WTC11 (cell line): ENCODE results near the gene KDM4C. TPM values are rescaled to one million over a fixed set of nuclear protein-coding genes. Genes with fewer than 3 reads are reported as not detected.

Experiments
- ATAC-seq: fragments of 200-7000 bp; cut with Tn5 transposase; 2 replicates; pipeline ENCODE4 v1.10.0; 2021; ENCODE audit warnings: mild to moderate bottlenecking, moderate library complexity
- CTCF ChIA-PET: fragments of 300-600 bp; sonication (Branson Sonifier 250); formaldehyde crosslinking; loops from one replicate; lab custom pipeline; 2021; ENCODE audit warnings: antibody characterized with exemption; lab: Charles Lee
- POLR2A ChIA-PET: fragments of 350-600 bp; sonication (Branson Sonifier 250); formaldehyde crosslinking; loops from one replicate; lab custom pipeline; 2021; ENCODE audit warnings: antibody characterized with exemption; lab: Charles Lee
- DNase-seq: peaks from one replicate; pipeline ENCODE4 v3.0.0; 2021; ENCODE audit warnings: low spot score
- H3K27ac Mint-ChIP-seq: 2 replicates; pipeline ENCODE4 v1.8.0; 2021; ENCODE audit warnings: mixed read lengths
- H3K27me3 Mint-ChIP-seq: 2 replicates; pipeline ENCODE4 v1.8.0; 2021; ENCODE audit warnings: low read depth, mild to moderate bottlenecking, moderate library complexity, mixed read lengths
- H3K36me3 Mint-ChIP-seq: 2 replicates; pipeline ENCODE4 v1.8.0; 2021; ENCODE audit warnings: mixed read lengths
- H3K4me1 Mint-ChIP-seq: 2 replicates; pipeline ENCODE4 v1.8.0; 2022; ENCODE audit warnings: mixed read lengths
- H3K4me3 Mint-ChIP-seq: 2 replicates; pipeline ENCODE4 v1.8.0; 2021; ENCODE audit warnings: mild to moderate bottlenecking, moderate library complexity, mixed read lengths
- H3K9me3 Mint-ChIP-seq: 2 replicates; pipeline ENCODE4 v1.8.0; 2021; ENCODE audit warnings: mixed read lengths
- CREM ChIP-seq: sonication (generic); formaldehyde crosslinking; IDR thresholded peaks from 2 replicates; pipeline ENCODE4 v1.8.1; 2022; ENCODE audit warnings: mild to moderate bottlenecking, missing genetic modification reagents, moderate library complexity
- ELF4 ChIP-seq: sonication (generic); formaldehyde crosslinking; IDR thresholded peaks from 2 replicates; pipeline ENCODE4 v1.8.1; 2022; ENCODE audit warnings: low read depth, mild to moderate bottlenecking, moderate library complexity, missing genetic modification reagents
- ETV6 ChIP-seq: sonication (generic); formaldehyde crosslinking; IDR thresholded peaks from 2 replicates; pipeline ENCODE4 v1.8.1; 2022; ENCODE audit warnings: mild to moderate bottlenecking, missing genetic modification reagents
- FOXP1 ChIP-seq: sonication (generic); formaldehyde crosslinking; IDR thresholded peaks from 2 replicates; pipeline ENCODE4 v1.8.0; 2022; ENCODE audit warnings: missing genetic modification reagents, mild to moderate bottlenecking, moderate library complexity, borderline replicate concordance
- NFE2L1 ChIP-seq: sonication (generic); formaldehyde crosslinking; IDR thresholded peaks from 2 replicates; pipeline ENCODE4 v1.8.1; 2023; ENCODE audit warnings: missing genetic modification reagents
- NR2C2 ChIP-seq: sonication (generic); formaldehyde crosslinking; IDR thresholded peaks from 2 replicates; pipeline ENCODE4 v1.8.0; 2022; ENCODE audit warnings: mild to moderate bottlenecking, missing genetic modification reagents
- PRRX2 ChIP-seq: fragments of 250-450 bp; sonication (Bioruptor Pico); IDR thresholded peaks from 2 replicates; pipeline ENCODE4 v1.8.0; 2021; ENCODE audit warnings: mild to moderate bottlenecking
- SMAD3 ChIP-seq: sonication (generic); formaldehyde crosslinking; IDR thresholded peaks from 2 replicates; pipeline ENCODE4 v1.8.0; 2022; ENCODE audit warnings: missing genetic modification reagents, mild to moderate bottlenecking, borderline replicate concordance
- SOX15 ChIP-seq: fragments of 250-450 bp; sonication (Bioruptor Pico); IDR thresholded peaks from 2 replicates; pipeline ENCODE4 v1.9.0; 2021; ENCODE audit warnings: mild to moderate bottlenecking
- TCF7 ChIP-seq: sonication (generic); formaldehyde crosslinking; IDR thresholded peaks from 2 replicates; pipeline ENCODE4 v1.8.0; 2022; ENCODE audit warnings: mild to moderate bottlenecking, low read depth, missing genetic modification reagents, moderate library complexity
- TEAD1 ChIP-seq: sonication (generic); formaldehyde crosslinking; IDR thresholded peaks from 2 replicates; pipeline ENCODE4 v1.8.0; 2022; ENCODE audit warnings: mild to moderate bottlenecking, missing genetic modification reagents
- ZBTB21 ChIP-seq: sonication (generic); formaldehyde crosslinking; IDR thresholded peaks from 2 replicates; pipeline ENCODE4 v1.8.1; 2023; ENCODE audit warnings: mild to moderate bottlenecking, missing genetic modification reagents, borderline replicate concordance
- ZNF396 ChIP-seq: fragments of 250-450 bp; sonication (Bioruptor Pico); IDR thresholded peaks from 2 replicates; pipeline ENCODE4 v1.8.0; 2021; ENCODE audit warnings: mild to moderate bottlenecking, moderate library complexity, borderline replicate concordance
- total RNA-seq: library from RNA; stranded (reverse); gene quantifications from 3 replicates; pipeline ENCODE4 v1.2.3, GENCODE V29; 2021
- TF ChIP-seq, protein P1 (sequence below): sonication (generic); formaldehyde crosslinking; IDR thresholded peaks from 2 replicates; pipeline ENCODE4 v1.8.1; 2022; ENCODE audit warnings: missing genetic modification reagents, borderline replicate concordance
- TF ChIP-seq, protein P2 (sequence below): sonication (generic); formaldehyde crosslinking; IDR thresholded peaks from 2 replicates; pipeline ENCODE4 v1.8.1; 2023; ENCODE audit warnings: mild to moderate bottlenecking, moderate library complexity, missing genetic modification reagents
- TF ChIP-seq, protein P3 (sequence below): sonication (generic); formaldehyde crosslinking; IDR thresholded peaks from 2 replicates; pipeline ENCODE4 v1.8.0; 2022; ENCODE audit warnings: mild to moderate bottlenecking, missing genetic modification reagents
- TF ChIP-seq, protein P4 (sequence below): fragments of 250-450 bp; sonication (Bioruptor Pico); IDR thresholded peaks from 2 replicates; pipeline ENCODE4 v1.9.0; 2021; ENCODE audit warnings: moderate library complexity, mild to moderate bottlenecking, inconsistent platforms, borderline replicate concordance
- TF ChIP-seq, protein P5 (sequence below): sonication (generic); formaldehyde crosslinking; IDR thresholded peaks from 2 replicates; pipeline ENCODE4 v1.8.1; 2022; ENCODE audit warnings: mild to moderate bottlenecking, moderate library complexity, missing genetic modification reagents
- TF ChIP-seq, protein P6 (sequence below): sonication (generic); formaldehyde crosslinking; IDR thresholded peaks from 2 replicates; pipeline ENCODE4 v1.8.0; 2023; ENCODE audit warnings: missing genetic modification reagents
- TF ChIP-seq, protein P7 (sequence below): sonication (generic); formaldehyde crosslinking; IDR thresholded peaks from 2 replicates; pipeline ENCODE4 v1.8.0; 2022; ENCODE audit warnings: mild to moderate bottlenecking, missing genetic modification reagents
- TF ChIP-seq, protein P8 (sequence below): fragments of 250-450 bp; sonication (Bioruptor Pico); IDR thresholded peaks from 2 replicates; pipeline ENCODE4 v2.1.2; 2022; ENCODE audit warnings: mild to moderate bottlenecking, moderate library complexity
- TF ChIP-seq, protein P9 (sequence below): fragments of 250-450 bp; sonication (Bioruptor Pico); IDR thresholded peaks from 2 replicates; pipeline ENCODE4 v1.9.0; 2021; ENCODE audit warnings: mild to moderate bottlenecking
- TF ChIP-seq, protein P10 (sequence below): sonication (generic); formaldehyde crosslinking; IDR thresholded peaks from 2 replicates; pipeline ENCODE4 v1.8.1; 2022; ENCODE audit warnings: low read depth, mild to moderate bottlenecking, moderate library complexity, missing genetic modification reagents, borderline replicate concordance

KDM4C gene
- total RNA-seq, 1 experiment from 2014 or later = 29.2 TPM

DNA sequence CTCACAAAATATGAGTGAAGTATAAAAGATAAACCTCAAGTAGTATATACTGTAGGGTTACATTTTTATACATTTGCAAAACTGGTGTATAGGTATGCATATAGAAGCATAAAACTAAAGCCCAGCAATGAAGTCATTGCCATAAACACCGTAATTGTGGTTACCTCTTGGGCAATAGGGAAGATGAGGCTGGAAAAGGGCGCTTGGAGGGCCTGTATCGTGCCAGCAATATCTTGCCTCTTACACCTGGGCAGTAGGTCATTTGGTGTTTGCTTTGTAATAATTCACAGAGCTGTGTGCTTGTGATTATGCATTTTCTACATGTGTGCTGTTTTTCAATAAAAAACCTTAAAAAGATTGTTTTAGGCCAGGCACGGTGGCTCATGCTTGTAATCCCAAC is 45.2 kb downstream of the KDM4C start:
- H3K27ac Mint-ChIP-seq = no peak overlapping the region
- no peak for ATAC-seq
- CTCF ChIA-PET = no interaction called here
- H3K36me3 Mint-ChIP-seq = peaks cover 51% of the 10 kb centered on the region
- peaks cover 5% of the 10 kb centered on the region; the same call in 1 of the 2 replicates for H3K27me3 Mint-ChIP-seq
- TF ChIP-seq, protein P1, sequence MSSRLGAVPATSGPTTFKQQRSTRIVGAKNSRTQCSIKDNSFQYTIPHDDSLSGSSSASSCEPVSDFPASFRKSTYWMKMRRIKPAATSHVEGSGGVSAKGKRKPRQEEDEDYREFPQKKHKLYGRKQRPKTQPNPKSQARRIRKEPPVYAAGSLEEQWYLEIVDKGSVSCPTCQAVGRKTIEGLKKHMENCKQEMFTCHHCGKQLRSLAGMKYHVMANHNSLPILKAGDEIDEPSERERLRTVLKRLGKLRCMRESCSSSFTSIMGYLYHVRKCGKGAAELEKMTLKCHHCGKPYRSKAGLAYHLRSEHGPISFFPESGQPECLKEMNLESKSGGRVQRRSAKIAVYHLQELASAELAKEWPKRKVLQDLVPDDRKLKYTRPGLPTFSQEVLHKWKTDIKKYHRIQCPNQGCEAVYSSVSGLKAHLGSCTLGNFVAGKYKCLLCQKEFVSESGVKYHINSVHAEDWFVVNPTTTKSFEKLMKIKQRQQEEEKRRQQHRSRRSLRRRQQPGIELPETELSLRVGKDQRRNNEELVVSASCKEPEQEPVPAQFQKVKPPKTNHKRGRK (CRISPR knock-in tag) = no peak
- TF ChIP-seq, protein P2, sequence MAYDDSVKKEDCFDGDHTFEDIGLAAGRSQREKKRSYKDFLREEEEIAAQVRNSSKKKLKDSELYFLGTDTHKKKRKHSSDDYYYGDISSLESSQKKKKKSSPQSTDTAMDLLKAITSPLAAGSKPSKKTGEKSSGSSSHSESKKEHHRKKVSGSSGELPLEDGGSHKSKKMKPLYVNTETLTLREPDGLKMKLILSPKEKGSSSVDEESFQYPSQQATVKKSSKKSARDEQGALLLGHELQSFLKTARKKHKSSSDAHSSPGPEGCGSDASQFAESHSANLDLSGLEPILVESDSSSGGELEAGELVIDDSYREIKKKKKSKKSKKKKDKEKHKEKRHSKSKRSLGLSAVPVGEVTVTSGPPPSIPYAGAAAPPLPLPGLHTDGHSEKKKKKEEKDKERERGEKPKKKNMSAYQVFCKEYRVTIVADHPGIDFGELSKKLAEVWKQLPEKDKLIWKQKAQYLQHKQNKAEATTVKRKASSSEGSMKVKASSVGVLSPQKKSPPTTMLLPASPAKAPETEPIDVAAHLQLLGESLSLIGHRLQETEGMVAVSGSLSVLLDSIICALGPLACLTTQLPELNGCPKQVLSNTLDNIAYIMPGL = no peak
- TF ChIP-seq ETV6 (CRISPR knock-in tag) = no peak
- TF ChIP-seq ELF4 (CRISPR knock-in tag) = no peak
- TF ChIP-seq TEAD1 (CRISPR knock-in tag) = no peak
- TF ChIP-seq CREM = no peak
- TF ChIP-seq, protein P3, sequence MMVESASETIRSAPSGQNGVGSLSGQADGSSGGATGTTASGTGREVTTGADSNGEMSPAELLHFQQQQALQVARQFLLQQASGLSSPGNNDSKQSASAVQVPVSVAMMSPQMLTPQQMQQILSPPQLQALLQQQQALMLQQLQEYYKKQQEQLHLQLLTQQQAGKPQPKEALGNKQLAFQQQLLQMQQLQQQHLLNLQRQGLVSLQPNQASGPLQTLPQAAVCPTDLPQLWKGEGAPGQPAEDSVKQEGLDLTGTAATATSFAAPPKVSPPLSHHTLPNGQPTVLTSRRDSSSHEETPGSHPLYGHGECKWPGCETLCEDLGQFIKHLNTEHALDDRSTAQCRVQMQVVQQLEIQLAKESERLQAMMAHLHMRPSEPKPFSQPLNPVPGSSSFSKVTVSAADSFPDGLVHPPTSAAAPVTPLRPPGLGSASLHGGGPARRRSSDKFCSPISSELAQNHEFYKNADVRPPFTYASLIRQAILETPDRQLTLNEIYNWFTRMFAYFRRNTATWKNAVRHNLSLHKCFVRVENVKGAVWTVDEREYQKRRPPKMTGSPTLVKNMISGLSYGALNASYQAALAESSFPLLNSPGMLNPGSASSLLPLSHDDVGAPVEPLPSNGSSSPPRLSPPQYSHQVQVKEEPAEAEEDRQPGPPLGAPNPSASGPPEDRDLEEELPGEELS (CRISPR knock-in tag) = no peak
- no peak for TF ChIP-seq PRRX2
- TF ChIP-seq, protein P4, sequence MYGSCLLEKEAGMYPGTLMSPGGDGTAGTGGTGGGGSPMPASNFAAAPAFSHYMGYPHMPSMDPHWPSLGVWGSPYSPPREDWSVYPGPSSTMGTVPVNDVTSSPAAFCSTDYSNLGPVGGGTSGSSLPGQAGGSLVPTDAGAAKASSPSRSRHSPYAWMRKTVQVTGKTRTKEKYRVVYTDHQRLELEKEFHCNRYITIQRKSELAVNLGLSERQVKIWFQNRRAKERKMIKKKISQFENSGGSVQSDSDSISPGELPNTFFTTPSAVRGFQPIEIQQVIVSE (CRISPR knock-in tag) = no peak
- TF ChIP-seq, protein P5, sequence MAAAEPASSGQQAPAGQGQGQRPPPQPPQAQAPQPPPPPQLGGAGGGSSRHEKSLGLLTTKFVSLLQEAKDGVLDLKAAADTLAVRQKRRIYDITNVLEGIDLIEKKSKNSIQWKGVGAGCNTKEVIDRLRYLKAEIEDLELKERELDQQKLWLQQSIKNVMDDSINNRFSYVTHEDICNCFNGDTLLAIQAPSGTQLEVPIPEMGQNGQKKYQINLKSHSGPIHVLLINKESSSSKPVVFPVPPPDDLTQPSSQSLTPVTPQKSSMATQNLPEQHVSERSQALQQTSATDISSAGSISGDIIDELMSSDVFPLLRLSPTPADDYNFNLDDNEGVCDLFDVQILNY (CRISPR knock-in tag) = no peak
- no peak for TF ChIP-seq FOXP1 (CRISPR knock-in tag)
- no peak for TF ChIP-seq TCF7 (CRISPR knock-in tag)
- no peak overlapping the region for H3K4me3 Mint-ChIP-seq
- peaks cover 20% of the 10 kb centered on the region for H3K9me3 Mint-ChIP-seq
- POLR2A ChIA-PET = no interaction called here
- no peak for DNase-seq
- peaks cover 3% of the 10 kb centered on the region for H3K4me1 Mint-ChIP-seq

DNA sequence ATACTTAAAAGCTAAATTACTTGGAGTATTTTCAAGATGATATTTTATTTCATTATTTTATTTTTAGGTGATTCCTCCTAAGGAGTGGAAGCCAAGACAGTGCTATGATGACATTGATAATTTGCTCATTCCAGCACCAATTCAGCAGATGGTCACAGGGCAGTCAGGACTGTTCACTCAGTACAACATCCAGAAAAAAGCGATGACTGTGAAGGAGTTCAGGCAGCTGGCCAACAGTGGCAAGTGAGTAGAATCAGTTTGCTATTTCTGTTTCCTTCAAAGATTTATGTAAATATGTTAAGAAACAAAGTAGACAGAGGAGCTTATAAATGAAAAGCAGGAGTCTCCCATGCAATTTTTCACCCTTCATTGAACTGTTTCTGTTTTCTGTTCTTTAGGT is 47.8 kb downstream of the KDM4C start:
- H3K36me3 Mint-ChIP-seq = peaks cover 47% of the 10 kb centered on the region
- TF ChIP-seq, protein P6, sequence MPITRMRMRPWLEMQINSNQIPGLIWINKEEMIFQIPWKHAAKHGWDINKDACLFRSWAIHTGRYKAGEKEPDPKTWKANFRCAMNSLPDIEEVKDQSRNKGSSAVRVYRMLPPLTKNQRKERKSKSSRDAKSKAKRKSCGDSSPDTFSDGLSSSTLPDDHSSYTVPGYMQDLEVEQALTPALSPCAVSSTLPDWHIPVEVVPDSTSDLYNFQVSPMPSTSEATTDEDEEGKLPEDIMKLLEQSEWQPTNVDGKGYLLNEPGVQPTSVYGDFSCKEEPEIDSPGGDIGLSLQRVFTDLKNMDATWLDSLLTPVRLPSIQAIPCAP = no peak
- TF ChIP-seq, protein P7, sequence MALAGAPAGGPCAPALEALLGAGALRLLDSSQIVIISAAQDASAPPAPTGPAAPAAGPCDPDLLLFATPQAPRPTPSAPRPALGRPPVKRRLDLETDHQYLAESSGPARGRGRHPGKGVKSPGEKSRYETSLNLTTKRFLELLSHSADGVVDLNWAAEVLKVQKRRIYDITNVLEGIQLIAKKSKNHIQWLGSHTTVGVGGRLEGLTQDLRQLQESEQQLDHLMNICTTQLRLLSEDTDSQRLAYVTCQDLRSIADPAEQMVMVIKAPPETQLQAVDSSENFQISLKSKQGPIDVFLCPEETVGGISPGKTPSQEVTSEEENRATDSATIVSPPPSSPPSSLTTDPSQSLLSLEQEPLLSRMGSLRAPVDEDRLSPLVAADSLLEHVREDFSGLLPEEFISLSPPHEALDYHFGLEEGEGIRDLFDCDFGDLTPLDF (CRISPR knock-in tag) = no peak
- TF ChIP-seq, protein P8, sequence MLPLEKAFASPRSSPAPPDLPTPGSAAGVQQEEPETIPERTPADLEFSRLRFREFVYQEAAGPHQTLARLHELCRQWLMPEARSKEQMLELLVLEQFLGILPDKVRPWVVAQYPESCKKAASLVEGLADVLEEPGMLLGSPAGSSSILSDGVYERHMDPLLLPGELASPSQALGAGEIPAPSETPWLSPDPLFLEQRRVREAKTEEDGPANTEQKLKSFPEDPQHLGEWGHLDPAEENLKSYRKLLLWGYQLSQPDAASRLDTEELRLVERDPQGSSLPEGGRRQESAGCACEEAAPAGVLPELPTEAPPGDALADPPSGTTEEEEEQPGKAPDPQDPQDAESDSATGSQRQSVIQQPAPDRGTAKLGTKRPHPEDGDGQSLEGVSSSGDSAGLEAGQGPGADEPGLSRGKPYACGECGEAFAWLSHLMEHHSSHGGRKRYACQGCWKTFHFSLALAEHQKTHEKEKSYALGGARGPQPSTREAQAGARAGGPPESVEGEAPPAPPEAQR = no peak
- TF ChIP-seq, protein P9, sequence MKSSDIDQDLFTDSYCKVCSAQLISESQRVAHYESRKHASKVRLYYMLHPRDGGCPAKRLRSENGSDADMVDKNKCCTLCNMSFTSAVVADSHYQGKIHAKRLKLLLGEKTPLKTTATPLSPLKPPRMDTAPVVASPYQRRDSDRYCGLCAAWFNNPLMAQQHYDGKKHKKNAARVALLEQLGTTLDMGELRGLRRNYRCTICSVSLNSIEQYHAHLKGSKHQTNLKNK = no peak
- TF ChIP-seq ZBTB21 (CRISPR knock-in tag) (no peak), PRRX2 (no peak), NR2C2 (CRISPR knock-in tag) (no peak), SMAD3 (CRISPR knock-in tag) (no peak), ZNF396 (CRISPR knock-in tag) (no peak), SOX15 (CRISPR knock-in tag) (no peak), NFE2L1 (CRISPR knock-in tag) (no peak)
- TF ChIP-seq, protein P10, sequence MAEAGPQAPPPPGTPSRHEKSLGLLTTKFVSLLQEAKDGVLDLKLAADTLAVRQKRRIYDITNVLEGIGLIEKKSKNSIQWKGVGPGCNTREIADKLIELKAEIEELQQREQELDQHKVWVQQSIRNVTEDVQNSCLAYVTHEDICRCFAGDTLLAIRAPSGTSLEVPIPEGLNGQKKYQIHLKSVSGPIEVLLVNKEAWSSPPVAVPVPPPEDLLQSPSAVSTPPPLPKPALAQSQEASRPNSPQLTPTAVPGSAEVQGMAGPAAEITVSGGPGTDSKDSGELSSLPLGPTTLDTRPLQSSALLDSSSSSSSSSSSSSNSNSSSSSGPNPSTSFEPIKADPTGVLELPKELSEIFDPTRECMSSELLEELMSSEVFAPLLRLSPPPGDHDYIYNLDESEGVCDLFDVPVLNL = no peak
- no peak for DNase-seq

More for the DNA sequence above, 47.8 kb downstream of the KDM4C start:
- Mint-ChIP-seq H3K4me3 (no peak overlapping the region), H3K4me1 (peaks cover 5% of the 10 kb centered on the region; the same call in 1 of the 2 replicates), H3K27me3 (no peaks in the 10 kb centered on the region; the same call in 1 of the 2 replicates), H3K27ac (no peak overlapping the region), H3K9me3 (peaks cover 14% of the 10 kb centered on the region)
- POLR2A ChIA-PET = no interaction called here
- ATAC-seq = no peak
- CTCF ChIA-PET = no interaction called here
